Measurements from ENCODE around the gene PPFIBP1. TPM values are rescaled to one million over a fixed set of nuclear protein-coding genes. Genes with fewer than 3 reads are reported as not detected.

PPFIBP1 gene
- total and polyA plus RNA-seq, 2 of the 13 experiments (the other 11 are each of a cell fraction or from before 2014, with no cell fraction given) = 16.2 to 21.8 TPM

GRCh38 chr12:27551172-27551840, 27.3 kb downstream of the PPFIBP1 start:
- Histone ChIP-seq H3K27ac (ENCODE audit: extremely low read length, insufficient read depth, low read length) (peak overlapping the region; percentile 86), H3K36me3 (replicated peaks in 1 of 2; ENCODE audit: control insufficient read depth in 1 of 2, insufficient read depth in 2 of 2, low read length in 2 of 2) (no peaks in the 10 kb centered on the region), H3K9ac (ENCODE audit: insufficient read depth, low read depth, low read length) (no peak overlapping the region), H3K4me3 (replicated peaks in 1 of 3; ENCODE audit: insufficient read depth in 1 of 3, low read depth in 2 of 3, low read length in 3 of 3) (no peak overlapping the region), H3K79me2 (ENCODE audit: insufficient read depth, low read length) (peaks cover 33% of the 10 kb centered on the region), H3K4me1 (ENCODE audit: insufficient read depth, low read length) (peaks cover 75% of the 10 kb centered on the region), H3K4me2 (ENCODE audit: low read depth, low read length) (no peak overlapping the region), H4K20me1 (ENCODE audit: insufficient read depth, low read length) (no peaks in the 10 kb centered on the region), H3K9me3 (ENCODE audit: low read length) (no peaks in the 10 kb centered on the region), H3K27me3 (ENCODE audit: control insufficient read depth in 1 of 2, insufficient read depth in 2 of 2, low read length in 2 of 2) (no peaks in the 10 kb centered on the region), H2AFZ (ENCODE audit: low read length) (no peak overlapping the region)
- in situ Hi-C loops (cut with HindIII; ENCODE audit: extremely low pct_ligation_motif_present, low pct_unique_long_range_greater_than_20kb) (no loop called here), intact Hi-C loops (cut with micrococcal nuclease; ENCODE audit: unreplicated experiment) (loop anchor here (10.0 kb wide), 1 partner anchor 153 kb away; no protein-coding TSS in a partner anchor)
- BruUV-seq (replicated peaks) = no TSS peak
- ChIA-PET CTCF (ENCODE audit: low intra/inter-chr PET ratio, low total read pairs) (no interaction called here), POLR2A (interaction anchor here (1.4 to 5.1 kb wide), 2 partner anchors 24 to 27 kb away, joined by 5 to 65 read pairs; partner anchors contain the start of gene PPFIBP1)
- DNase-seq (ENCODE audit: low spot score) = no peak
- no peak for TF ChIP-seq THAP8 (CRISPR knock-in tag; IDR thresholded peaks at IDR 0.05; ENCODE audit: borderline replicate concordance)
- TF ChIP-seq ZNF263 (CRISPR knock-in tag; IDR thresholded peaks at IDR 0.05) = peak; percentile 58; the same call in 1 of the 2 replicates
- ATAC-seq = no peak
- 85% methylated on average over 9 of the region's 9 CpGs for WGBS (ENCODE audit: low lambda C conversion rate)
- no peak for FAIRE-seq

GRCh38 chr12:27552235-27552634, 28.2 kb downstream of the PPFIBP1 start:
- ChIA-PET CTCF (ENCODE audit: low intra/inter-chr PET ratio, low total read pairs) (no interaction called here), POLR2A (no interaction called here)
- FAIRE-seq = no peak
- Histone ChIP-seq H3K36me3 (replicated peaks in 1 of 2; ENCODE audit: control insufficient read depth in 1 of 2, insufficient read depth in 2 of 2, low read length in 2 of 2) (no peaks in the 10 kb centered on the region), H3K9me3 (ENCODE audit: low read length) (no peaks in the 10 kb centered on the region), H3K9ac (ENCODE audit: insufficient read depth, low read depth, low read length) (no peak overlapping the region), H2AFZ (ENCODE audit: low read length) (no peak overlapping the region), H3K27me3 (ENCODE audit: control insufficient read depth in 1 of 2, insufficient read depth in 2 of 2, low read length in 2 of 2) (no peaks in the 10 kb centered on the region), H3K4me2 (ENCODE audit: low read depth, low read length) (no peak overlapping the region), H3K4me3 (replicated peaks in 1 of 3; ENCODE audit: insufficient read depth in 1 of 3, low read depth in 2 of 3, low read length in 3 of 3) (no peak overlapping the region), H4K20me1 (ENCODE audit: insufficient read depth, low read length) (no peaks in the 10 kb centered on the region), H3K79me2 (ENCODE audit: insufficient read depth, low read length) (peaks cover 37% of the 10 kb centered on the region), H3K4me1 (ENCODE audit: insufficient read depth, low read length) (peaks cover 66% of the 10 kb centered on the region), H3K27ac (ENCODE audit: extremely low read length, insufficient read depth, low read length) (no peak overlapping the region)
- DNase-seq (ENCODE audit: low spot score) = no peak
- no peak for ATAC-seq
- WGBS (ENCODE audit: low lambda C conversion rate) = 91% methylated on average over 6 of the region's 6 CpGs
- BruUV-seq (replicated peaks) = no TSS peak
- in situ Hi-C loops (cut with HindIII; ENCODE audit: extremely low pct_ligation_motif_present, low pct_unique_long_range_greater_than_20kb) = no loop called here
- no peak for TF ChIP-seq ZMYM4 (CRISPR knock-in tag; IDR thresholded peaks at IDR 0.05)
- peak; percentile 95 for TF ChIP-seq ZNF12 (CRISPR knock-in tag; IDR thresholded peaks at IDR 0.05)
- intact Hi-C loops (cut with micrococcal nuclease; ENCODE audit: unreplicated experiment) = loop anchor here (10.0 kb wide), 1 partner anchor 153 kb away; no protein-coding TSS in a partner anchor
